Activated CD4-positive, alpha-beta T cell treated with anti-CD3 and anti-CD28 coated beads for 36 hours (primary cell): ENCODE data around the gene MCRIP2. TPM values are rescaled to one million over a fixed set of nuclear protein-coding genes. Genes with fewer than 3 reads are reported as not detected.

Source experiments
- ATAC-seq: fragments of 200-7000 bp; cut with Tn5 transposase; one replicate; pipeline ENCODE4 v1.10.0; 2021; ENCODE audit warnings: mild to moderate bottlenecking, moderate library complexity
- CTCF ChIA-PET: fragments of 350-600 bp; sonication (Branson Sonifier 250); formaldehyde crosslinking; loops from one replicate; lab custom pipeline; 2021; ENCODE audit warnings: antibody characterized with exemption; lab: Charles Lee
- POLR2A ChIA-PET: fragments of 350-600 bp; sonication (Branson Sonifier 250); formaldehyde crosslinking; loops from one replicate; lab custom pipeline; 2021; ENCODE audit warnings: antibody characterized with exemption, inconsistent platforms; lab: Charles Lee
- DNase-seq: peaks from one replicate; pipeline ENCODE4 v3.0.0-alpha.2; 2020
- H3K27ac Mint-ChIP-seq: one replicate; pipeline ENCODE4 v1.8.0; 2021; ENCODE audit warnings: mixed read lengths
- H3K27me3 Mint-ChIP-seq: one replicate; pipeline ENCODE4 v1.8.0; 2021; ENCODE audit warnings: mixed read lengths
- H3K36me3 Mint-ChIP-seq: one replicate; pipeline ENCODE4 v1.8.0; 2021; ENCODE audit warnings: low read depth, mixed read lengths
- H3K4me1 Mint-ChIP-seq: one replicate; pipeline ENCODE4 v1.8.0; 2021; ENCODE audit warnings: mixed read lengths
- H3K4me3 Mint-ChIP-seq: one replicate; pipeline ENCODE4 v1.8.0; 2021; ENCODE audit warnings: mild to moderate bottlenecking, moderate library complexity, mixed read lengths
- H3K9me3 Mint-ChIP-seq: one replicate; pipeline ENCODE4 v1.8.0; 2021; ENCODE audit warnings: low read depth, mixed read lengths
- intact Hi-C, 2 experiments: fragments of 100-400 bp; cut with DNase I in 1 of 2; cut with micrococcal nuclease in 1 of 2; formaldehyde crosslinking; loops; one replicate each; pipeline versions ENCODE4 v1.14.2 to v1.15.1; 2022 to 2024; cut with DNase I, micrococcal nuclease
- total RNA-seq, 2 experiments: library from RNA; stranded (reverse); gene quantifications; one replicate each; pipeline ENCODE4 v1.2.3, GENCODE V29; 2021

The MCRIP2 gene
- total RNA-seq, 2 experiments from 2014 or later: 28.5 to 44.0 TPM

- H3K9me3 Mint-ChIP-seq: no peaks in the 10 kb centered on the region
- H3K4me3 Mint-ChIP-seq: peak overlapping the region; percentile 87
- no peak overlapping the region for H3K27ac Mint-ChIP-seq
- peaks cover 13% of the 10 kb centered on the region for H3K4me1 Mint-ChIP-seq
- DNase-seq: peak; percentile 44
- ATAC-seq: no peak
- POLR2A ChIA-PET: interaction anchor here (0.6 to 1.2 kb wide), 2 partner anchors 69 to 1147 kb away, joined by 3 to 6 read pairs; partner anchors contain the start of genes NHLRC4, NUBP2 and SPSB3
- intact Hi-C loops: loop anchor here (1.0 to 5.0 kb wide), 22 partner anchors 14 to 785 kb away; partner anchors contain the start of genes CAPN15 (in 2 of the 2), JMJD8 (in 2 of the 2), STUB1 (in 2 of the 2) and CHTF18 (in 1 of the 2)
- H3K36me3 Mint-ChIP-seq: peaks cover 7% of the 10 kb centered on the region
- no peaks in the 10 kb centered on the region for H3K27me3 Mint-ChIP-seq
- CTCF ChIA-PET: interaction anchor here (0.6 to 0.8 kb wide), 4 partner anchors 12 to 87 kb away, joined by 3 to 6 read pairs (median 3); no protein-coding TSS in a partner anchor
Observed at GRCh38 chr16:635573-636205, 5.9 kb upstream of the MCRIP2 start.

DNA sequence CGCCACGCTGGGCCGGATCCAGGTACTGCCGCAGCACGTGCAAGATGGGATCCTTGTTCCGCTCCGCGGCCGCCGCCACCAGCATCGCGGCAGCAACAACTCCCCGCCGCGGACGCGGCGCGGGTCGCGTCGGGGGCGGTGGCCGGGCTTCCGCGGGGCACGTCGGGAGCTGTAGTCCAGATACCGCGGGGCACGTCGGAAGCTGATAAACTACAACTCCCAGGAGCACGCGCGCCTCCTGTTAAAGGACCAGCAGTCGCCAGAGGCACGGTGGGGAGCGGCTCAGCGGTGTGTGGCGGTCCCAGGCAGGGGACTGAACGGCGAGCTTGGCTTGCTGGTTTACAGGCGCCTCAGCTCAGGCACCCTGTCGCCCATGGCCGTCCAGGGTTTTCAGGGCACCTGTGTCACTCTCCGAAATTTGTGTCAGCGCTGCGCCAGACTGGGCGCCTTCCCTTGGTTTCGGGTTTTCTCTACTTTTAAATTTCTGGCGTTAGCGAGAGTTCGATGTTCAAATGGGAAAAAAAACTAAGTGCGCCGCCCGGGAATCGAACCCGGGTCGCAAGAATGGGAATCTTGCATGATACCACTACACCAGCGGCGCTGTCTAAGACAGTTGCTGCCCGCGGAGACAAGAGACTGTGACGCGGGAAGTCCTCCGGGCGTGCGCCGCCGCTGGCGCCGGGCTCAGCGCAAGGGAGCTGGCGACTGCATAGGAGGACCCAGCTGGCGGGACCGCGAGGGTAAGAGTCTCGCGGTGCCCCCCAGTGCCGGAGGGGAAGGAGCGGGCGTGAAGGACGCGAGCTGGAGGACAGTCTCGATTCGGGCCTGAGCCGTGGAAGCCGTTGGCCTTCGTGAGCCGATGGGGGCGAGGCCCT, 5.2 kb upstream of the MCRIP2 start, which contains the start of gene METTL26:
Gene METTL26 (minus strand): TSS at position 100 of the 875 bp plus-strand sequence. CDS start 15 bp downstream, at position 85.
- peak within 1 kb of the TSS; percentile 87 for H3K4me3 Mint-ChIP-seq

DNA sequence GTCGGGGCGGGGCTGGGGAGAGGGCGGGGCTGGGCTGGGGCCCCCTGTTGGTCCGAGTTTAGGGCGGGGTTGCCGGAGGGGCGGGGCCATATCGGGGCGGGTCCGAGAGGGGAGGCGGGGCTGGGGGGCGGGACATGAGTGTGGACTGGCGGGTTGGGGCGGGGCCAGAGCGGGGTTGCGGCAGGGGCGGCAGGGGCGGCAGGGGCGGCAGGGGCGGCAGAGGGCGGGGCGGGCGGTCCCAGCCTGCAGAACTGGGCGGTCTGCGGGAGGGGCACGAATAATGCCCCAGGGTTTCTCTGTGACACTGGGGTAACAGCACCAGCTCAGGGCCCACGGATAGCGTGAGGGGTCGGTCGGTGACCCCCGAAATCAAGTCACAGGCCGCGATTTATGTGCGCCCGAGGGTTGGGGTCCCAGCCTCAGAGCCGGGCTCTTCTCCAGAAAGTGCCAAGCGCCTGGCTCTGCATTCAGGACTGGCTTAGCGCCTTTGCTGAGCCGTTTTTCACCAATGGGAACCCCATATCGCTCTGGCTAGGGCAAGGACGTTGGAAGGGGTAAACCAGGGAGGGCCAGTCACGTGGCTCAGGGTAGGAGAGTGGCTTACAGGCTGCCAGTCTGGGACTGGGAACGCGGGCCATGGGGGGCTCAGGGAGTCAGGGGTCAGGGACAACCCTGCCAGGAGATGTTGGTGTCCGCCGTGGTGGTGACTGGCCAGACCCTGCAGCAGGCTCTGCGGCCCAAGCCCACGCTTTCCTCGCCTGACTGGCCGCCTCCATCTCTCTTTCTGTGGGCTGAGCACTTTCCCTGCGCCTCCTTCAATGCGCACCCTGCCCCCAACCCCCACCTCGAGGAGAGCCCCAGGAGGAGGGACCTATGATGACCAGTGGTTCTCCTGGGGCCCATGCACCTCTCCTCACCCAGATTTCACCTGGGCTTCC, 4.3 kb upstream of the MCRIP2 start:
- peaks cover 13% of the 10 kb centered on the region for H3K4me1 Mint-ChIP-seq
- H3K9me3 Mint-ChIP-seq: no peaks in the 10 kb centered on the region
- CTCF ChIA-PET: interaction anchor here (1.1 kb wide), 1 partner anchor 38 kb away, joined by 3 read pairs; the partner anchor contains the start of gene RHBDL1
- H3K36me3 Mint-ChIP-seq: peaks cover 7% of the 10 kb centered on the region
- H3K27me3 Mint-ChIP-seq: no peaks in the 10 kb centered on the region
- intact Hi-C loops: loop anchor here (1.0 to 5.0 kb wide), 8 partner anchors 45 to 783 kb away; partner anchors contain the start of genes AXIN1 (in 1 of the 2), CAPN15 (in 1 of the 2), JMJD8 (in 1 of the 2) and LMF1 (in 1 of the 2)
- POLR2A ChIA-PET: no interaction called here
- peak; percentile 51 for ATAC-seq
- DNase-seq: peak; percentile 97
- H3K4me3 Mint-ChIP-seq: peak overlapping the region; percentile 87
- peak overlapping the region; percentile 91 for H3K27ac Mint-ChIP-seq

More for the DNA sequence above, 5.2 kb upstream of the MCRIP2 start, which contains the start of gene METTL26:
- Mint-ChIP-seq H3K27ac (peak within 1 kb of the TSS; percentile 91), H3K27me3 (no peaks in the 10 kb centered on the region), H3K36me3 (peaks cover 7% of the 10 kb centered on the region), H3K9me3 (no peaks in the 10 kb centered on the region), H3K4me1 (peaks cover 13% of the 10 kb centered on the region)
- ChIA-PET CTCF (interaction anchor here (0.6 to 1.1 kb wide), 5 partner anchors 12 to 110 kb away, joined by 3 to 6 read pairs (median 3); partner anchors contain the start of gene RHBDL1), POLR2A (interaction anchor here (0.7 to 1.2 kb wide), 2 partner anchors 13 to 1146 kb away, joined by 3 to 4 read pairs; partner anchors contain the start of genes NUBP2, SPSB3 and WDR90)
- intact Hi-C loops: loop anchor here (1.0 to 5.0 kb wide), 23 partner anchors 13 to 784 kb away; partner anchors contain the start of genes CAPN15 (in 2 of the 2), JMJD8 (in 2 of the 2), STUB1 (in 2 of the 2) and AXIN1 (in 1 of the 2)
- peak; percentile 97 for DNase-seq
- ATAC-seq: peak; percentile 89

DNA sequence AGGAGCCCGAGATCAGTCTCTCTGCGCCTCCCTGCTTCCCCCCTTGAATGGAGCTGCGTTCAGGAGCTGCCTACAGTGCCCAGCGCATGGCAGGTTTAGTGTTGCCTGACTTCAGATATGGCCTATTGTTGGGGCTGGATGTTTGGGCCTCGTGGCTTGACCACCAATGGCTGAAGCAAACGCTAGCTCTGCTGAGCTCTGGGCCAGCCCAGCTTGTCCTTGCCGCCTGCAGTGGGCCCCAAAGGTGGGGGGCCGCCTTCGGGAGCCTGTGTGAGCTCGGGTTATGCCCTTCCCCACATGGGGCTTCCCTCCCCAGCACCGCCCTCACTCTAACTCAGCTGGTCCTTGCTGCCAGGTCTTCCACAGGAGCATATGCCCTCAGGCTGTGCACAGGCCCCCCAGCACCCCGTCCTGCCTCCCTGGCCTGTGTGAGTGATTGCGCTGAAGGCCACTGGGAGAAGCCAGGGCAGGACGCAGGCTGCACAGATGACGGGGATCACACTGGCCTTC, 3.5 kb upstream of the MCRIP2 start:
- Mint-ChIP-seq H3K27ac (no peak overlapping the region), H3K4me3 (no peak overlapping the region), H3K9me3 (no peaks in the 10 kb centered on the region), H3K27me3 (no peaks in the 10 kb centered on the region), H3K4me1 (peaks cover 13% of the 10 kb centered on the region), H3K36me3 (peaks cover 7% of the 10 kb centered on the region)
- DNase-seq (no peak), ATAC-seq (no peak)
- intact Hi-C loops: loop anchor here (5.0 kb wide), 3 partner anchors 44 to 256 kb away; partner anchors contain the start of genes CAPN15 (in 1 of the 2), JMJD8 (in 1 of the 2), PGAP6 (in 1 of the 2) and STUB1 (in 1 of the 2)
- CTCF ChIA-PET: no interaction called here
- POLR2A ChIA-PET: no interaction called here

DNA sequence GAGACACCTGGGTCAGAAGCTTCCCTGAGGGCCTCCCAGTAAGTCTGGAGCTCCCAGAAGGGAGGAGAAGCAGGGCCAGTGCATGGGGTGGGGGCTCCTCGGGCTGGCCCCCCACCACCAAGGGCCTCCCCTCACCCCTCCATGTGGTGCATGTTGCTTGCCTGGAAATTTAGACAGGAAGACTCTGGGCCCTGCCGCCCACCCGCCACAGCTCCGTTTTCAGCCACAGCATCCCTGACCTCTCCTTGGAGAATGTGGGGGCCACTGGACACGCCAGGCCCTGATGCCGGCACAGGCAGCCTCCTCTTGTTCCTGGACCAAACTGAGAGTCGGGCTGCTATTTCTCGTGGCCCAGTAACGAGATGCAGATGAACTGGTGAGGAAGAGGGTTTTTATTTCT, 2.8 kb upstream of the MCRIP2 start:
- H3K27me3 Mint-ChIP-seq: no peaks in the 10 kb centered on the region
- H3K9me3 Mint-ChIP-seq: no peaks in the 10 kb centered on the region
- no peak for DNase-seq
- peaks cover 7% of the 10 kb centered on the region for H3K36me3 Mint-ChIP-seq
- ATAC-seq: no peak
- POLR2A ChIA-PET: no interaction called here
- no peak overlapping the region for H3K27ac Mint-ChIP-seq
- H3K4me3 Mint-ChIP-seq: no peak overlapping the region
- H3K4me1 Mint-ChIP-seq: peaks cover 16% of the 10 kb centered on the region
- CTCF ChIA-PET: no interaction called here
- intact Hi-C loops: loop anchor here (5.0 kb wide), 3 partner anchors 43 to 257 kb away; partner anchors contain the start of genes CAPN15 (in 1 of the 2), JMJD8 (in 1 of the 2), PGAP6 (in 1 of the 2) and STUB1 (in 1 of the 2)

DNA sequence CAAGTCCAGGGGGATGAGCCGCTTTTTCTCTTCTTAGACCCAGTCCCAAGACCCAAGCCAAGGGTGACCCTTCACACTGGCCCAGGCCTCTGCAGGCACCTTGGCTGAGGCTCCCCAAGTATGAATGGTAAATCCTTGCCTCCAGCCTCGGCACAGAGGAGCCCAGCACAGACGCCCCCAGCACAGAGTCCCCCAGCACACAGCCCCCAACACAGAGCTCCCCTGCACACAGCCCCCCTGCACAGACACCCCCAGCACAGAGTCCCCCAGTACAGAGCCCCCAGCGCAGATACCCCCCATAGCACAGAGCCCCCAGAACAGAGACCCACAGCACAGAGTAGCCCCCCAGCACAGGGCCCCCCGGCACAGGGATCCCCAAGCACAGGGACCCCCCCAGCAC, 1.0 kb upstream of the MCRIP2 start:
- DNase-seq: no peak
- no peak for ATAC-seq
- Mint-ChIP-seq H3K36me3 (peaks cover 8% of the 10 kb centered on the region), H3K4me1 (peaks cover 19% of the 10 kb centered on the region), H3K27me3 (no peaks in the 10 kb centered on the region), H3K27ac (no peak overlapping the region), H3K4me3 (no peak overlapping the region), H3K9me3 (no peaks in the 10 kb centered on the region)
- ChIA-PET CTCF (interaction anchor here (0.6 kb wide), 1 partner anchor 114 kb away, joined by 4 read pairs; no protein-coding TSS in a partner anchor), POLR2A (no interaction called here)
- intact Hi-C loops: loop anchor here in 1 of 2 experiments (1.0 kb wide), 2 partner anchors 9 to 39 kb away; partner anchors contain the start of gene WDR90

- Mint-ChIP-seq H3K9me3 (no peaks in the 10 kb centered on the region), H3K27ac (no peak overlapping the region), H3K4me1 (peaks cover 15% of the 10 kb centered on the region), H3K27me3 (no peaks in the 10 kb centered on the region), H3K4me3 (peak overlapping the region; percentile 75), H3K36me3 (peaks cover 5% of the 10 kb centered on the region)
- peak; percentile 43 for ATAC-seq
- peak; percentile 53 for DNase-seq
- ChIA-PET CTCF (interaction anchor here (1.1 kb wide), 1 partner anchor 39 kb away, joined by 4 read pairs; no protein-coding TSS in a partner anchor), POLR2A (no interaction called here)
- intact Hi-C loops: no loop called here
Observed at GRCh38 chr16:642189-643049, 791 bp downstream of the MCRIP2 start.

DNA sequence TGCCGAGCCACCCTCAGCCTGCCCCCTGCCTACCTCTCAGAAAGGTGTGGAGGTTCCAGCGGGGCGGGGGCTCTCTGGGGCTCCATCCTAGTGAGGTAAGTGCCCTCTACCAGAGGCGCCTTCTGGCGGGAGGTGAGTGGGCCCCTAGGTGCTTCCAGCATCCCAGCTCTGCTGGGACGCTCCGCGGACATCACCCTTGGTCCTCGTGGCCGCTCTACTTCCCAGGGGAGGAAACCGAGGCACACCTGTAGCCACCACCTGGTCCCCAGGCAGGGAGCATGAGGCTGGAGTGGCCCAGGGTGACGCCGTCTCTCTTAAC, 1.4 kb downstream of the MCRIP2 start:
- Mint-ChIP-seq H3K27me3 (no peaks in the 10 kb centered on the region), H3K27ac (no peak overlapping the region), H3K4me1 (peaks cover 15% of the 10 kb centered on the region), H3K9me3 (no peaks in the 10 kb centered on the region), H3K4me3 (peak overlapping the region; percentile 75), H3K36me3 (peaks cover 5% of the 10 kb centered on the region)
- POLR2A ChIA-PET: no interaction called here
- ATAC-seq (no peak), DNase-seq (no peak)
- CTCF ChIA-PET: interaction anchor here (1.1 kb wide), 1 partner anchor 38 kb away, joined by 4 read pairs; no protein-coding TSS in a partner anchor
- intact Hi-C loops: no loop called here

- ChIA-PET POLR2A (no interaction called here), CTCF (no interaction called here)
- H3K27me3 Mint-ChIP-seq: no peaks in the 10 kb centered on the region
- intact Hi-C loops: no loop called here
- no peak for ATAC-seq
- H3K4me1 Mint-ChIP-seq: peaks cover 15% of the 10 kb centered on the region
- H3K9me3 Mint-ChIP-seq: no peaks in the 10 kb centered on the region
- H3K36me3 Mint-ChIP-seq: peaks cover 5% of the 10 kb centered on the region
- H3K4me3 Mint-ChIP-seq: peak overlapping the region; percentile 75
- DNase-seq: no peak
- no peak overlapping the region for H3K27ac Mint-ChIP-seq
Observed at GRCh38 chr16:644556-644955, 2.9 kb downstream of the MCRIP2 start.
